ENCODE measurements around the gene RFLNA.
"Not testable (repeated sequence)": the region's sequence is repeated elsewhere in the genome, so short reads cannot be mapped to it uniquely, and the experiment has no call there.

The RFLNA gene

DNA sequence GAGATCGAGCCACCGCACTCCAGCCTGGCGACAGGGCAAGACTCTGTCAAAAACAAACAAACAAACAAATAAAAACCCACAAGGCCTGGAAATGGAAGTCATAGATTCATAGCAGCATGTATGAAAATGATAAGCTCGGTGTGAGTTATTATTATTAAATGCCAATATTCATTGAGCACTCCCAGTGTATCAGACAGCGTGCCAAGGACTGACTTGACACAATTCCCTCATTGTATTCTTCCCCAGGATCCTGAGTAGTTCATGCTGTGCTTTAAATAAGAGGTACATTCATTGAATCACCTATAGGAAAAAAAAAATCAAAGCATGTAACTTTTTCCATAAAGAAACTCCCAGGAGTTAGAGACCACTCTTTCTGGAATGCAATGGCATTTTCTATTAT lies 12.6 kb upstream of the RFLNA start:
- DNase-seq (ENCODE audit: low read depth) = no peak

DNA sequence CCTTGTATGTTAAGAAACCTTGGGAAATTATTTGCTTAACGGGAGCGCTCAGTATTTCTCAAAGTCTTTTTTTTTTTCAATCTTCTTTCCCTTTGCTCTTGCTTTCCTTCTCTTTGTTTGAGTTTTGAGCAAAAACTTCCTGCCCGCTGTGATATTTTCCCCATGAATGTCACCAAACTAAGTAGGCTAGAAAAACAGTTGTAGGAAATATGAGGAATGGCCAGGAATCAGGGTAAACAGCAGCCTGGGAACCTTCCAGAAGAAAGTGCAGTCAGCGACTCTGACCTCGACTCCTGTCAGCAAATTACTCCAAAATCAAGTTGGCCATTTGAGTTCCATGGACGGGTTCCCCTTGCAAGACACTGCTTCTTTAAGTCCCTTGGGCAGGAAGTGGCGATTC lies 11.6 kb upstream of the RFLNA start:
- DNase-seq (ENCODE audit: low read depth) = no peak

DNA sequence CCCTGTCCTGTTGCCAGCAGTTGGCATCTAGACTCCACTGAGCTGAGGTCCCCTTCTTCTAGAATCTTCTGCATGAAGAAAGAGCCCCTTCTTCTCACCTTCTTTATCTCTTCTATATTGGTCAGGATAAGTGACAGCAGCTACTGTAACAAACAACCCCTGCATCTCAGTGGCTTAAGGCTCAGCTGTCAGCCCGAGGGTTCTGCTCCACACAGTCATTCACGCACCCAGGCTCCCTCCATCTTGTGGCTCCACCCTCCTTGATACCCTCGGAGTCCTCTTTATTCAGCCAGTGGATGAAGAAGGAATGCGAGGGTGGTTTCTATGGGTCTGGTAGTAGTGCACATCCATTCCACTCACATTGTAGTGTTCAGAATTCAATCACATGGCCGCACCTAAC lies 10.5 kb upstream of the RFLNA start:
- DNase-seq (ENCODE audit: low read depth) = no peak

DNA sequence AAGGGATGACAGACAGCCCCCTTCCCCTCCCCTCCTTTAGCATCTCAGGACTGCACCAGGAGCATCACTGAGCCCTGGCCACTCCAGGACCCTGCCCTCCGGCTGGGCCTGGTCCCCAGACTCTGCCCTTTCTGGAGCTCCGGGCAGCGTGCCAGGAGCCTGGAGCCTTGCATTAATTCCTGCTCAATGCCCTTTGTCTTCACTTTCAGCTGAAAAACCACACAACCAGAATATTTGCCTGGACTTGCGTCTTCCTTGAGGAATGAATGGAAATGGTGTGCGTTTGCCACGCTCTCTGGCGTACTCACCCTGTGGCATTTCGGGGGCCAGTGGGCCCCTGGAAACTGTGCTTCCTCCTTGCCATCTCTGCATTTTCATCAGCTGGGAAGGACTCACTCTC lies 8.5 kb upstream of the RFLNA start:
- DNase-seq (ENCODE audit: low read depth) = no peak

DNA sequence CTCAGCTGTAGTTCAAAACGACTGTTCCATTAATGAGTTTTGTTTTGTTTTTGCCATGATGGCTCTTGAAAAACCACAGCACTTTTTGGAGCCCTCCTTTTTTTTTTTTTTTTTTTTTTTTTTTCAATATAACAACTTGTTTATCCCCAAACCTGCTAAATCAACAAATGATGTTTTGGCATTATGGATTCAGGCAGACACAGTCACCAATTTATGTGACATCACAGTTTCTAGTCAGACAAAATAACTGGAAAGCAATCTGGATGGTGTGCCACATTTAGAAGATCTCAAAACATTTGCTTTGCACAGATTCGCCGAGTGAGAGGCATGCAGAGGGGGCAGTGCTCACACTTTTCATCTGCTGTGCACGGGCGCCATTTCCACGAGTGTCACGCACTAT lies 7.9 kb upstream of the RFLNA start:
- no peak for DNase-seq (ENCODE audit: low read depth)

DNA sequence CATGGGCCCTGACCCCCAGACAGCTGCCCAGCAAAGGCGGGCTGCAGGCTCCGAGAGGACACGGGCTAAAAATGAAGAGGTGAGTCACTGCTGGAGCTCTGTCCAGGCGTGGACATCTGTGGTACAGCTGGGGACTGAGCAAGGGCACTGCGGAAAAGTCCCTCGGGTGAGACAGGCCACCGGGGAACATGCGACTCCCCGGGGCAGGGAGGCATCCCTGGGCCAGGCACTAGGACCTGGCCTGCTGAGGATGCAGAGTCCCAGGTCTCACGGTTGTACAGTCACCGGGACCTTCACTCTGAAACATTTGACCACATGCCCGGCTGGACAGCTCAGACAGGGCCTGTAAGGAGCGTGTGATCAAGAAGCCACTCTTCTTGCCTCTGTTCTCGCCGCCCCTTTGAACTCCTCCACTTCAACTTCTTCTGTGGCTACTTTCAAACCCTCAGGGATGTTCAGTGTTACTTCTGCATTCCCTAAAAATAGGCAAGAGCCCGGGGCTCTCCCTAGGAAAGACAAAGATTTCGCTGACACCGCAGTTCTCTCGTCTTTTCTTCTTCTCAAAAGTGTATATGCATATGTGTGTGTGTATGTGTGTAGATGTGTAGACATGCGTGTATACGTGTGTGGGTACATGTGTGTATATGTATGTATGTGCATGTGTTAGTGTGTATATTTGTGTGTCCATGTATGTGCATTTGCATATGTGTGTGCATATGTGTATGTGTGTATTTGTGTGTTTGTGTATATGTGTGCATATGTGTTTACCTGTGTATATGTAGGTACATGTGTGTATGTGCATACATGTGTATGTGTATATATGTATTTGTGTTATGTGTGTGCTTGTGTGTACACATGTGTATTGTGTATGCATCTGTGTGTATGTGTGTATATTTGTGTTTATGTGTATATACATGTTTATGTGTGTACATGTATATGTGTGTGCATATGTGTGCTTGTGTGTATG lies 5.0 kb upstream of the RFLNA start:
- no peak for DNase-seq (ENCODE audit: low read depth)

DNA sequence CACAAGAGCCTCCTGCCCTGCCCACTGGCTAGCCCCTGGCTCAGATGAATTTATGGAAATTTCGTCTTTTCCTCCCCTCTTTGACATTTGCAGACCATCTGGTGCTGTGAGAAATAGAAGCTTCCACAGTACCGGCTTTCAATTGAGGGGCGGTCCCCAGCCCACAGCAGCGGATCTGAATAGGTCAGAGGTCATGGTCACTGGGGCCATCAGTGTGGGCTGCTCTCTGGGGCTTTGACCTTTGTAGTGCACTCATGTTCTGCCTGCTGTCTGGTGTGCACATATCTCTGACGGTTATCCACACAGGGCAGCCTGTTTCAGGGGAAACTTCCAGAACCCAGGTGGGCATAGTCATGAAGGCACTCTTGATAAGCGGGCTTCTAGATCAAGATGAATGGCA lies 2.5 kb upstream of the RFLNA start:
- no peak for DNase-seq (ENCODE audit: low read depth)

DNA sequence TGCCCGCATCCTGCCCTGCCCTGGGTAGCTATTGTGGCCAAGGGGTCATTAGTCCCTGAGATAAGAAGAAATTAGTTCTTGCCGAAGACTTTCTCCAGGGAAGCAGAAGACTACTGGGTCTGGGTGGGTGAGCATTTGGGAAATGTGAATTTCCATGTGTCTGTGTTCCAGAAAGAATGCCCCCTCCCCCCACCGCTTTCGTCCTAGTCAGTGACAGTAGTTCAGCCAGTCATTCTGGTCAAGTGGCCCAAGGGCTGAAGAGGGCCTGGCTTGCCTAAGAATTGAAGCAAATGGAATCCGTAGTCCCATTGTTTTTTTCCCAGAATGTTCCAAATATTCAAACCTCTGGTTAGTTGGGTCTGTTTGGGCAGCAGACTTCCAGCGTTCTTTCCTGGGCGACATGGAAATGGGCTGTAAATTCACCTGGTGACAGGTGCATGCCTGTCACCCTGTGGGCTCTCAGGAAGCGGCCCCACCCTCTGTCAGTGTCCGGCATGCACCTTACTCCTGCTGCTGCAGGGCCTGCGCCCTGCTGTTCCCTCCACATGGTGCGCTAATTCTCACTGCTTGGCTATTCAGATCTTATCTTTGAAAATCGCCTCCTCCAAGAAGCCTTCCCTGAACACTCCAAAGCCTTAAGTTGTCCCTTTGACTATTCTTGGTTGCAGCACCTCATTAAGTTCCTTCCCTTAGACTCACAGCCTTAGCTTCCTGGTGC lies 1.4 kb upstream of the RFLNA start:
- DNase-seq (ENCODE audit: low read depth) = no peak

DNA sequence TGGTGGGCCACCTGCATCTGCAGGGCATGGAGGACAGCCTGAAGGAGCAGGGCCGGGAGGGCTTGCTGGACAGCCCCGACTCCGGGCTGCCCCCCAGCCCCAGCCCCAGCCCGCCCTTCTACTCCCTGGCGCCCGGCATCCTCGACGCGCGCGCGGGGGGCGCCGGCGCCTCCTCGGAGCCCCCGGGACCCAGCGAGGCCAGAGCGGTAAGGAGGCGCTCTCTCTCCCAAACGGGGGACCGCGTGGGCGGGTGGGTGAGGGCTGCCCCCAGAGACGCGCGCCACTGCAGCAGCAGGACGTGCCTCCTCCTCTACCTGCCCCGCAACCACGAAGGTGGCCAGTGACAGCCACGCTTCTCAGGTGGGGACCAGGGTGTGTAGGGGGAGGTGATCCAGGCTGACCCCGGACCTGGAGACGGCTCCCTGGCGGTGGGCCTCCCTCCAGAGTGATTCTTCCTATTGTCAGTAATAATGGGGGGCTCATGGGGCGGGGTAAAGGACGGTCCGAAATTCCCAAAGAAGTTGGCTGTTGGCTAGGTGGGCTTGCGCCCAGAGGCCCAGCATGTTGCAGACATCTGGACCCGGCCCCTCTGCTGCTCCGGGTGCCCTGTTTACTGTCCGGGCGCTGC lies 652 bp downstream of the RFLNA start:
- DNase-seq (ENCODE audit: low read depth) = no peak

DNA sequence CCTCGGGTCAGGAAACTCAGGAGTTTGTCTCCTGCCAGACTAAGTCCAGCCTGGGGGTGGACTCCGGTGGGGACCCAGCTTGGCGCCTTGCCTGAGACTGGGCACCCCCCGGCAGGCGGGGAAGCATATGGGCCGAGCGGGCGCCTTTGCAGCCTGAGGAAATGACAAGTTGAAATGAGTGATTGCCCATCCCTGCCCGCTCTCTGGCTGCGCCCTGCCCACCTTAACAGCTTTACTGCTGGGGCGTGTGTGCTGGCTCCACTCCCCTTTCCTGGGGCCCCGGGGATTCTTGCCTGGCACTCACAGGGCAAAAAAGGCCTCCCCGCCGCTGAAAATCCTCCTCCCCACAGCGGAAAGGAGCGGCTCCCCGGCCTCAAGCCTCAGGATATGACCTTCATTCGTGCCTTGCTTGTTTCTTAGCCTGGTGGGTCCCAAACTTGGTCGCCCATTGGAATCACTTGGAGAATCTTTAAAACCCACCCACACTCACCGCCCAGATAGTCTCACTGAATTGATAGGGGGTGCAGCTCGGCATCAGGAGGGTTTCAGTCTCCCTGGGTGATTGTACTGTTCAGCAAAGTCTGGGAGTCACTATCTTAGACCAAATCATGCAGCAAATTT lies 1.5 kb downstream of the RFLNA start:
- DNase-seq (ENCODE audit: low read depth) = no peak

DNA sequence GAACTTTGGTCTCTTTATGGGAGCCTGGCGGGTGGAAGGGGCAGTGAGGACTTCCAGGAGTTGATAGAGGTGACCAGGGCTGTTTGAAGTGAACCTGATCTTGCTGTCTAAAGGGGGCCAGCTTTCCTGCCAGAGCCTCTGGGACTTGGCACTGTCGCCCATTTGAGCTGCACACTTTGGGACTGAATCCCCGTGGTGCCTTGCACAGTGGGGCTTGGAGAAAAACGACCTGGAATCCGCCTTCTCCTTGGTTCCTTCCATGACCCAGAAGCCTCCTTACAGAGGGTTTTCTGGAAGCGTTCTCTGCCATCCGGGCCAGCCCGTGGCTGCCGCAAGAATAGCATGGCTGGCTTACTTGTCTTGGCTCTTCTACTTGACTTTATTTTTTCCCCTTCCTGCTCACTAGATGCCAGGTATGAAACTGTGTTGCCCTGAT lies 2.0 kb downstream of the RFLNA start:
- DNase-seq (ENCODE audit: low read depth) = no peak

DNA sequence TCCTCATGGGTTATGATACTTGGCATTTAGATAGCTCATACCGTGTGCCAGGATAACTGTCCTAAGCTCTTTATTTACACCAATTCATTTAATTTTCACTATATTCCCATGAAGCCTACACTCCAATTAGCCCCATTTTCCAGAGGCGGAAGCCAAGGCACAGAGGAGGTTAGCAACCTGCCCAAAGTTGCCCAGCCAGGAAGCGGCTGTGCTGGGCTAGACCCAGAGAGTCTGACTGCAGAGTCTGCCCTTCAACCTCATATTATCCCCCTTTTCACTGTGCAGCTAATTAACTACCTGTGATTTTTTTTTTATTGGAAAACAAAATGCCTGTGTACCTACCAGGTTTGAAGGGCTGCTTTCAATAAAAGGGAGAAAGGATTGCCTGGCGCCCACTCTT lies 2.5 kb downstream of the RFLNA start:
- no peak for DNase-seq (ENCODE audit: low read depth)

DNA sequence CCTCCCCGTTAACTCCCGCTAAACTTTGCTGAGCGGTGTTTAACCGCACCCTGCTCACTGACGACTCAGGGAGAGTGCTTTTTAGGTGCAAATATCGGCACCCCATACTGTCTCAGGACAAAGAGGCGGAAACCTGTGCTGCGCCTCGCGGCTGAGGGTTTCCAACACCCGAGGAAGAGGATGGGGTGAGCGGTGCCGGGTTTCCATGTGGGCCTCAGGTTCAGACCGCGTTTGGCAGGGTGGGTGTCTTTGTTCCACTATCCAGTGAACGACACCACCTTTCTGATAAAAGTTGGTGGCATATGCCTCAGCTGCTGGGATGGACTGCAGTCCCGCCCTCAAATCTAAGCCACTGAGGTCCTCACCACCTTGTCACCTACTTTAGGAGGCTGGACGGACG lies 3.0 kb downstream of the RFLNA start:
- DNase-seq (ENCODE audit: low read depth) = no peak

DNA sequence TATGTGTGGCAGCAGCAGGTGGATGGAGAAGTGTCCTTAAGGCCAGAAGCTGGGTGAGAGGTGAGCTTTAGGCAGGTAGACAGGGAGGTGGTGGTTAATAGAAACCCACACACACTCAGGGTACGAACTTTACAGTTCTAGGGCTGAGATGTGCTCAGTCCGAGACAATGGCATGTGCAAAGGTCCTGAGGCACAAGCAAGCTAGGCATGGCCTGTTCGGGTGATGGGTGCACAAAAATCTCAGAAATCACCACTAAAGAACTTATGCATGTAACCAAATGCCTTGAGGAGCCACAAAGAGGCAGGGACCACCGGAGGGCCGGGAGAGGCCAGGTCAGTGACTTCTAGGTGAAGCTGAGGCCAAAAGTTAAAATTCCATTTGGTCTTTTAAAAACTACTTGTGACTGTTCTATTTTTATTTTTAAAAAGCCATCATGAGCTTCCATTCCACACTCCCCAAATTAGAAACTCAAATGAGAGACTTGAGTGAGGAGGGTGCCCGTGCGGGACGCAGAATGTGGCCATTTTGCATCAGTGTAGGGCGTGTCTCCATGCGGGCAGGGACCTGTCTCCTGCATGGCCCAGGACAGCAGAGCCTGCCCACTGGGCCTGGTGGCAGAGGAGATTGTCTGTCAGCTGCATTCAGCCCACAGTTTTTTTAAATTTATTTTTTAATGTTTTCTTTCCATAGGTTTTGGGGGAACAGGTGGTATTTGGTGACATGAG lies 4.0 kb downstream of the RFLNA start:
- DNase-seq (ENCODE audit: low read depth) = no peak

DNA sequence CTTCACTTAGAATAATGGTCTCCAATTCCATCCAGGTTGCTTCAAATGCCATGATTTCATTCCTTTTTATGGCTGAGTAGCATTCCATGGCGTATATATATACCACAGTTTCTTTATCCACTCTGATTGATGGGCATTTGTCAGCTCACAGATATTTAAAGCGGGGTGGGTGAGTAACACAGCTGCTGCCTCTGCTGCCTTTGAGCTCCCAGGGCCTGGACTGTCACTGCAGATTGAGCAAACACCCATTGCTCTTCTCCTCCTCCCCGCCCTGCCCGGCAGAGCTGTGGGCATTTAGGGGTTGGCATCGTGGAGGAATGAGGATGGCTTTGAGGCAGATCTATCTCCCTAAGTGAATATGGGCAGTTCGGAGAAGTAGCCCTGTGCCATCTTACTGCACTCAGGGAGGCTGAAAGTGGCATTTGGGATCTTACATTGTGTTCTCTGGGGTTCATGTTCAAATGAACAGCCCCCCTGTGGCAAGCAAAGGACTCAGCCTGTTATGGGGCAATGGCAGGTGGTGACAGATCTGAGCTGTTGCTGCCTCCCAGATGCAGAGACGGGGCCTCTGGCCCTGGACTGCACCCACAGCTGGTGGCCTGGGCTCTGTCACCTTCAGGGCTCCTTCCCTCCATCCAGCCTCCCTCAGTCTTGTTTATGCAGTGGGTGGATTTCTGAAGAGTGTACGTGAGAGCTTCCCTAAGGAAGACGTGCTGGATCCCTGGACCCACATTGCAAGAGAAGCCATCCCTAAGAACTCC lies 4.9 kb downstream of the RFLNA start:
- no peak for DNase-seq (ENCODE audit: low read depth)

DNA sequence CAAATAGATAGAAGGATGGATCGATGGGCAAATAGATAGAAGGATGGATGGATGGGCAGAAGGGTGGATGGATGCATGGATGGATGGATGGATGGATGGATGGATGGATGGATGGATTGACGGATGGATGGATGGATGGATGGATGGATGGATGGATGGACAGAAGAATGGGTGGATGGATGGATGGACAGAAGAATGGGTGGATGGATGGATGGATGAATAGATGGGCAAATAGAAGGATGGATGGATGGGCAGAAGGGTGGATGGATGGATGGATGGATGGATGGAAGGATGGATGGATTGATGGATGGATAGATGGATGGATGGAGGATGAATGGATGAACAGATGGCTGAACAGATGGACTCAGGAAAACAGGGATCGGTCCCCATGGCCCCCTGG lies 5.8 kb downstream of the RFLNA start:
- not testable (repeated sequence) for DNase-seq (ENCODE audit: low read depth)

DNA sequence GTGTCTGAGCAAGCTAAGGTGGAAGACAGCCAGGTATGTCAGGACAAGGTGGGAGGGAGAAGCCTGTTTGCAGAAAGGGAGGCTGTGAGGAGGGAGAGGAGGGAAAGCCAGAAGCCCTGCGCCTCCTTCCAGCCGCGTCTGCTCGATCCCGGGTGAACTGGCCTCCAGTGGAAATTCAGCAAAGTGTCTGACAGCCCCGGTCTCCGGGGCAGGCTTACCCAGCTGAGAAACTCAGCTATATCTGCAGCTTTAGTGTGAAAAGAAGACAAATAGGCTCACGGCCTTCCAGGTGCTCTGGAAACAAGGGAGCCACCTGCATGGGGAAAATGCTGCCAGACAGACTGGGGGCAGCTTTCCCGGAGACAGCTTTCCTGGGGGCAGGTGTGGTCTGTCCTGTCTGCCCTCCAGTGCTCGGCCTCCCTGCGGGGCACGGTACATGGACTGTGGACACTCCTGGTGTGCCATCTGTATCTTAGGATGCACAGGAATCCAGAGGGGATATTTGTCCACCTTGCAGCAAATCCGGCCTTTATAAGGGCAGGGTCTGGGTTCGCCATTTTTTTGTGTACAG lies 6.3 kb downstream of the RFLNA start:
- DNase-seq (ENCODE audit: low read depth) = no peak

DNA sequence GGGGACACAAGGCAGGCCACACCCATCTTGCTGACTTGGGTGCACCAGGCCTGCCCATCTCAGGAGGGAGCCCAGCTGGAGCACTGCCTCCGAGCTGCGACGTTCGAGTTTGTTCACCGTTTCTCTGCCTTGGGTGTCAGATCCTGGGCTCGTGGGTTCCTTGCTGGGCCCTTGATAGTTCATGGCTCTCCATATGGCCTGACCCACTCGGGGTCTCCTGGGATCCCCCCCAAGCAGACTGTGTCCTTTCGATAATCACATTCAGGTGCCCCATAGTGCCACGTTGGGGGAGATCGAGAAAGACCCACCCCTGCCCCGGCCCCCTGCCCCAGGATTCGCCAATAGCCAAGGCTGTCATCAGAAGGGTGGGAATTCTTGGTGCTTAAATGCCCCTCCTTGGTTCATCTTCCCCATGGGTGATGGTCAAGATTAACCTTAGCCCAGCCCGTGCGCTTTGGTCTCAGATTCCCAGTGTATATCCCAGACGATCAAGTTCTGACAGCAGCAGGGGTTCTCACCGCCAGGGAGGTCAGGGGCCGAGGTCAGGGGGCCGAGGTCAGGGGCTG lies 7.4 kb downstream of the RFLNA start:
- no peak for DNase-seq (ENCODE audit: low read depth)

DNA sequence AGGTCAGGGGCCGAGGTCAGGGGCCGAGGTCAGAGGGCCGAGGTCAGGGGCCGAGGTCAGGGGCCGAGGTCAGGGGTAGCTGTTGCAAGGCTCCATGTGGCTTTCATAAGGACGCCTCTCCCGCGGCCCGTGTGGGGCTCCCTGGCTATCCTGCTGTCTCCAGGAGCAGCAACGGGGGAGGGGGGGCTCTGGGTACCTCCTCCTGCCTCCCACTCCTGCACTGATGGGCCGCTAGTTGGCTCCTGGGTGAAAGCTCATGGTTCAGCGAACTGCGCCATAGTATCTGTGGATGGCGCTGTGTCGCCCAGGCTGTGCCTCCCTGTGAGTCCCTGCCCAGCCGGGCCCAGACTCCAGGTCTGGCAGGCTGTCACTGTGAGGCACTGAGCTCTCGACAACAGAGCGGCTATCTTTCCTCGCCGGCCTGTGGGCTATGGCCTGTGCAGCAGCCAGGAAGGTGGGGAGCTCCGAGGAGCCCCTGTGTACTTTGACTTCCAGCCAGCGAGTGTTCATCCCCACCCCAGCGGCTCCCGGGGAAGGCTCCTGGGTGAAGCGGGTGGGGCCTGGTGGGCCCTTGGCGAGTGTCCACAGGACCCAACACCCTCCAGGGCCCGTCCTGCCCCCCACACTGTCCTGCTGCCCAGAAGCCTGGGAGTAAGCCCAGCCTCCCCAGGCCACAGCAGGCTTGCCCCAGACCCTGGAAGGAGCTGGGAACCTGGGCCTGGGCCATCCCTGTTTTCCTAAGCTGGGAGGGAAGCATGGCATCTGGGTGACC lies 8.1 kb downstream of the RFLNA start:
- DNase-seq (ENCODE audit: low read depth) = no peak
